Activated T-cell treated with anti-CD3 and anti-CD28 coated beads, Interleukin-2, amount 50 U/mL, for 48 hours (primary cell): ENCODE results near the gene PIK3R1.

ENCODE experiments used
- DNase-seq, 2 experiments: peaks; one replicate each; pipeline ENCODE4 v3.0.0-alpha.2; 2020

The PIK3R1 gene

GRCh38 chr5:68334553-68334886, 119.0 kb downstream of the PIK3R1 start:
- no peak for DNase-seq

DNA sequence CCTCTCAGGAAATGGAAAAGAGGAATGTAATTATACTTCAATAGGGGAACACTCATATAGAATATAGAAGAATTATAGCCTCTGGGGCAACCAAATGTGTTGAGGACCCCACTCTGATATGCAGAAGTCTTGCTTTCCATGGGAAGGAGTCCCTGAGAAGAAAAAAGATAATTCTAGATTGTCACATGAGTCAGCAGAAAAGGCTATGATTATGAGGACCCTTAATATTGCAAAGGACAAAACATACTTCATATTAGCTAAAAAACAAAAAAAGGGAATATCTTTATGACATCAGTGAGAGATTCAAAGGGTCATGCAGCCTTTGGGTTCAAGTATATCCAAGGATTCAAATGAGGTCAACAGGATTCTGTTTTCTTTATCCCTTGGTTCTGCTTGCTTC, 119.5 kb downstream of the PIK3R1 start:
- no peak for DNase-seq

GRCh38 chr5:68336200-68336599, 120.6 kb downstream of the PIK3R1 start:
- no peak for DNase-seq

- DNase-seq = no peak
Measured at GRCh38 chr5:68337235-68337634, 121.7 kb downstream of the PIK3R1 start.

DNA sequence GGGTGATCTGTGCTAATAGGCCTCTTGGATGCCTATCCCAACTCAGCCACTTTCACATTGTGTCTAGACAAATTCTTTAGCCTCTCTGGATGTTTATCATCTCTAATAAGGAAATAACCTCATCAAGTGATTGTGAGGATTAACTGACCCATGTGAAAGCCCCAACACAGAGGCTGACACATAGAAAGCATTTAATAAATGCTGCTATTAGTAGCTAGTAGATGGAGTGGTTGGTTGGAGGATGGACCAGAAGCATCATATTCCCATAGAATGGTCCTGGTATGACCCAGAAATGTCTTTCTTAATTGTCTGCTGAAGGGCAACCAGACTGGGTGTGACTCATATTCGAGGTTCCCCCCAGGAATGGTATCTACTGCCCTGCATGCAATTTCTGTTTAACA, 124.4 kb downstream of the PIK3R1 start:
- no peak for DNase-seq

DNA sequence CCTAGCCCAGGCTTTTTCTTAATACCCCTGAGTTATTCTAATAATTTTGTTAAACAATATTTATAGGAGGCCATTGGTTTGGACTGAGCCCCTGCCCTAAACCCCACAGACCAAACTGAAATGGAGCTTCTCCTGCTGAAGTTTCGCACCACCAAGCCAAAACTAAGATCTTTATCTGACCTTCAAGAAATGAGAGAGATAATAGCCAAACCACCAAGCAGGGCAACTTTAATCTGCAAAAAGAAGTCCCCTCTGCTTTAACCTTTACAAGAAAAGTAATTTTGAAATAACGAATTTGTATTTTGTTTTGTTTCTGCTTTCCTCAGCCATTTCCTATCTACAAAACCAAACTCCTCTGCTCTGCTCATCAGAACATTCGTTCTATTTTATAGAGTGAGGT, 125.5 kb downstream of the PIK3R1 start:
- DNase-seq = no peak

DNA sequence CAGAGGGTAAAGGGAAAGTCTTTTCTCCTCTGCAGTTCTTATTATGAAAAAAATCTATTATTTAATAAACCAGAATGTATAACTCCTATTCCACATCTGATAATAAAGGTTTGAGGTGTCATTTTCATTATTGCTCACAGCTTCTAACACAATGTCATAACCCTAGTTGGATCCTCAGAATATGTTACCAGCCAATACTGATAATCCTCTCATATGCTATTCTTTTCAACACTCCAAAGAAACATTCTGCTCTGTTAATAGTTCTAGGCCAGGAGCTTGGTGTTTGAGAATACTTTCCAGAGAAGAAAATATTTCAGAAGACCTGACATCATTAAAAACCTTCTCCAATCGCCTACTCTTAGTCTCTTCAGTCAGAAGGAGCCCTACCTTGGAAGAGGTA, 127.1 kb downstream of the PIK3R1 start:
- DNase-seq = no peak

- DNase-seq = peak; percentile 38
Measured at GRCh38 chr5:68343421-68343826, 127.9 kb downstream of the PIK3R1 start.

- peak in 1 of 2 experiments; percentile 29 for DNase-seq
Measured at GRCh38 chr5:68344447-68345111, 129.0 kb downstream of the PIK3R1 start.

DNA sequence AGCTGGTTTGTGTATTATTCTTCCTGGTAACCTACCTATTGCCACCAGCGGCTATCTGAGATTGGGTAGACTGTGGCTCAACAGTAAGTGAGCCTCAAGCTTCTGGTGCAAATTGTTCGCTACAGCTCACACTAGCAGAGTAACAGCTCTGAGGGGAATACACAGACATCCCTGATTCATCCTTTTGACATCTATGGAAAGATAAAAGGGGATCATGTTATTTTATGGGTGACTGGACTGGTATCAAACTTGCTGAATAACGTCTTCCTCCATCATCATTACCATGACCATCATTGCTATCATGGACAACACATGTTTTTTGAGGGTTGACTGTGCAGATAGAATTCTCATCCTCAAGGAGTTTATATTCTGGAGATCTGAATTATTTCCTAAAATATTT, 129.6 kb downstream of the PIK3R1 start:
- no peak for DNase-seq

DNA sequence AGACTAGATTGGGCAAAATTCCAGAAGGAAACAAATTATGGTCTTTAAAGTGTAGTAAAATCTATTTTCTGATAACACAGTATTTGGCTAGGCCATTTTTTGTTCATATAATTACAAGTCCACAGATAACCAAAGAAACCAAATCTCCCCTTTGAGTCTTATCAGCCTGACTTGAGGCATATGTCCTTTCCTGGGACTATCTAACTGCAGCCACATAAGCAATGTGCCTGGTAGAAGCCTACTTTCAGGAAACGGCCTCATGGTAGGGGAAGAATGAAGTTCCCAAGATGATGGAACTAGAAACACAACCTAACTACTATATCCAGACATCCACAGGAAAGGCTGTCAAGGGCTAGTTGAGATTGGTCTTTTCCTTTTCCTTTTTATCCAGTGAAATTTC, 130.0 kb downstream of the PIK3R1 start:
- no peak for DNase-seq

- no peak for DNase-seq
Measured at GRCh38 chr5:68347536-68347935, 132.0 kb downstream of the PIK3R1 start.

- DNase-seq = no peak
Measured at GRCh38 chr5:68348447-68349222, 133.1 kb downstream of the PIK3R1 start.

- DNase-seq = no peak
Measured at GRCh38 chr5:68350176-68350575, 134.6 kb downstream of the PIK3R1 start.
